Activated T-helper 1 cell treated with anti-CD3 and anti-CD28 coated beads, Interleukin-2, amount 50 U/mL, for 16 hours (primary cell): ENCODE results near the gene EFCAB6.

Experiments used
- DNase-seq, 2 donors: peaks; one replicate each; pipeline ENCODE4 v3.0.0-alpha.2; 2020; ENCODE audit warnings: low read depth in 1 of 2, low spot score in 1 of 2

The EFCAB6 gene

GRCh38 chr22:43847376-43848289 is 35.5 kb upstream of the EFCAB6 start:
- no peak for DNase-seq

- DNase-seq = no peak
Observed at GRCh38 chr22:43846966-43847365, 34.9 kb upstream of the EFCAB6 start.

GRCh38 chr22:43845981-43846380 is 33.9 kb upstream of the EFCAB6 start:
- no peak for DNase-seq

GRCh38 chr22:43844560-43845545 is 32.7 kb upstream of the EFCAB6 start:
- no peak for DNase-seq

DNA sequence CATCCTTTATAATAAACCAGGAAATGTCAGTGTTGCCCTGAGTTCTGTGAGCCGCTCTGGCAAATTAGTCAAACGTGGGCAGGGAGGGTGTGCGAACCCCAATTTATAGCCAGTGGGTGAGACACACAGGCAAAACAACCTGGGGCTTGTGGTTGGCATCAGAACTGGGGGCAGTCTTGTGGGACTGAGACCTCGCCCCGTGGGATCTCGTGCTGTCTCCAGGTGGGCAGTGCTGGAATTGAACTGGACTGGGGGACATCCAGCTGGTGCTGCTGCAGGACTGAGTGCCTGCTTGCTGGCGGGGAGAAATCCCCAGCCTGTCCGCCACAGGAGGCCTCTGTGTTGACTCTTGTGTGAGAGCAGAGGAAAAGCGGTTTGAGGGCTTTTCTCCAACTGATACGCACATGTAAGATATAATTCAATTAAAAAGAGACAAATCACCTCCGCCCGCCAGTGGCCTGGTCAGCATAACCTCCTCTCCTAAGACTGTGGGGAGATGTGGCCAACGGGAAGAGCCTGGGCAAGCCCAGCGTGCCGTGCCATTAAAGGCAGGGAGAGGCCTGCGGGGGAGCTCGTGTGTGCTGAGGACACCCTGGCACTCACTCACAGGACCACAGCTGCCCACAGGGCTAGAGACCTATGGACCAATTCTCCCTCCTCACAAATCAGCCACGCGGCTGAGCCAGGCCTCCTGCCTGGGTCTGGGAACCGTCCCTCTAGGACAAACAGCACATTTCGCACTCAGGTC is 31.9 kb upstream of the EFCAB6 start:
- no peak for DNase-seq

GRCh38 chr22:43841742-43842141 is 29.6 kb upstream of the EFCAB6 start:
- DNase-seq = no peak

GRCh38 chr22:43840851-43841250 is 28.7 kb upstream of the EFCAB6 start:
- DNase-seq = no peak

DNA sequence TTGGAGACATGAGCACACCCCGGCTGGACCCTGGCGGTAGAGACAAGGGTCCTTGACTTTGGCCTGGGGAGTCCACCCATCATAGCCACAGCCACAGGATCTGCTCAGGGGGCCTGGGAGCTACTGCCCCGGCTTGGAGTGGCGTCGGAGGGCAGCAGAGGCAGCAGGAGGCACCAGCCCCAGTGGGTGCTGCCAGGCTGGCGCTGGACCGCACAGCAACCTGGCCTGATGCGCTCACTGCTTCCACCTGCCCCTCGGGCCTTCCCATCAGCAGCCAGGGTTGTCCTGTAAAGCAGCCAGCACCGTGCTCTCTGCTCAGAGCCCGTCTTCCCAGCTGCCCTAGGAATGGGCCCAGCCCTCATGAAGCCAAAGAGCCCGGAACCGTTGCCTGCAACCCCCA is 28.3 kb upstream of the EFCAB6 start:
- no peak for DNase-seq

DNA sequence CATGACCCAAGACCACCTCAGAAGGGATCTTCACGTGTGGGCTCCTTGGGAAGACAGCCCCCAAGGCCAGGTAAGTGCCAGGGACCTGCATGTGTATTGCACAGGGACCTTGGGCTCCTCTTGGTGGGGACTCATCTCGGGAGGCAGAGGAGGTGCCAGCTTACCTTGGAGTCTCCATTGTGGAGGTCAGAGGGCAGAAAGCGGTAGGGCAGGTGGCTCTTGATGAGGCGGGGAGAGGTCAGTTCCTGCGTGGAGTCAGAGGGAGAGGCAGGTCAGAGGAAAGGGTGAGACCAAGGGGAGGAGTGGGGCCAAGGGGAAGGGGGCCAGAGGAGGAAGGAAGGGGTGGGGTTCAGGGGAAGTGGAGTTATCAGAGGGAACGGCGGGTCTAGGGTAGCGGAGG is 27.7 kb upstream of the EFCAB6 start:
- no peak for DNase-seq

GRCh38 chr22:43838571-43839307 is 26.6 kb upstream of the EFCAB6 start:
- DNase-seq = no peak

DNA sequence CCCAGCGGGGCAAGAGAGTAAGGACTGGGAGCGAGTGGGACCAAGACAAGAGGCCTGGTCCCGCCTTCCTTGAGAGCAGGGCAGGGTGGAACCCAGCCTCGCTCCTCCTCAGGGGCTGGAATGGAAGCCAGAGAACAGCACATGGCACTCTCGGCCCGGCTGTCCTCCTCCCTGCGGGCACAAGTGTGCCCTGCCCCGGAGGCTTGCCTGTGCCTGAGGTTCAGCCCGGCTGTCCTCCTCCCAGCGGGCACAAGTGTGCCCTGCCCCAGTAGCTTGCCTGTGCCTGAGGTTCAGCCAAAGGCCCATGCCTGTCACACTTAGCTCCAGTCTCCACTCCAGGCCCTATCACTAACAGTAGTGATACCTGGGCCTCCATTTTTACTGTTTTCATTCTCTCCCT is 26.1 kb upstream of the EFCAB6 start:
- no peak for DNase-seq

DNA sequence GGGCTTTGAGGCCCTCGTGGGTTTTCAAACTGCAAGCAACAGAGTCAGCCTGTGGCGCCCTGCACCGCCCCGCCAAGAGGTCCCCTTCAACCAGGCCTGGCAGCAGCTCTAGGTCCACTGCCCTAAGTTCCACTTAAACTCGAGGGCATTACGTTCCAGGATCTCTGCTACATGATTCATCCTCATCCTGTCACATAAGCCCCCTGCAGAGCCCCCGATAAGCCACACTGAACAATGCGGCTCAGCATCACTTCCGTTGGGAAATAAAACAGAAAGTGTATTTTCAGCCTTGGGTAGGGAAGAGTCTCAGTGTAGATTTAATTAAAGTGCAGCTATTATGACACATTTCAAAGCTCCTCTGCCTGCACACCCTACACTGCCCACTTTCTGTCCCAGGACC is 25.6 kb upstream of the EFCAB6 start:
- no peak for DNase-seq

- no peak for DNase-seq
Observed at GRCh38 chr22:43835736-43836135, 23.6 kb upstream of the EFCAB6 start.

DNA sequence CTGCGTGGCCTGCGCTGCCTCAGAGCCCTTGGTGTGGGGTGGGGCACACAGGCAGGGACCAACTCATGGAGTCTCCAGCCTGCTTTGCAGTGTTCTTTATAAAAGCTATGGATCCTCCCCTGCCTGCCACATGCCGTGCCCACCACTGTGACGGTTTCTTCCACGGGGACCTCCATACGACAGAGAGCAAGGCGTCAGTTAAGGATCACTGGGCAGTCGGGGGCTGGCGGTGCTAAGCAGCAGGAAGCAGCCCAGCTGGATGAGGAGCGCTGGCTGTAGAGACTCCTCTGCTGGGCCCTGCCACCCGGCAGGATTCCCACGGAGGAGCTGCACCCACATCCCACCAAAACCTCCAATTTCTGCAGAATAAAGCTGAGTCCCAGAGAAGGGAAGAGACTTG is 23.1 kb upstream of the EFCAB6 start:
- DNase-seq = no peak

GRCh38 chr22:43833286-43834240 is 21.5 kb upstream of the EFCAB6 start:
- DNase-seq = no peak

GRCh38 chr22:43832393-43833265 is 20.5 kb upstream of the EFCAB6 start:
- DNase-seq = no peak

GRCh38 chr22:43831561-43832392 is 19.7 kb upstream of the EFCAB6 start:
- no peak for DNase-seq
